GM19239 (cell line): ENCODE measurements around the gene MET.
A peak's percentile ranks its signal among the peaks of the same experiment; 100 is the strongest.

Source experiments
- DNase-seq: peaks from one replicate; pipeline ENCODE4 v3.0.0; 2011; ENCODE audit warnings: low spot score; ENCODE audit not compliant: insufficient read length
- FAIRE-seq: peaks from 2 replicates; lab custom pipeline; 2011; peaks lifted over from hg19 to GRCh38; lab: Jason Lieb, UNC

Gene MET

DNA sequence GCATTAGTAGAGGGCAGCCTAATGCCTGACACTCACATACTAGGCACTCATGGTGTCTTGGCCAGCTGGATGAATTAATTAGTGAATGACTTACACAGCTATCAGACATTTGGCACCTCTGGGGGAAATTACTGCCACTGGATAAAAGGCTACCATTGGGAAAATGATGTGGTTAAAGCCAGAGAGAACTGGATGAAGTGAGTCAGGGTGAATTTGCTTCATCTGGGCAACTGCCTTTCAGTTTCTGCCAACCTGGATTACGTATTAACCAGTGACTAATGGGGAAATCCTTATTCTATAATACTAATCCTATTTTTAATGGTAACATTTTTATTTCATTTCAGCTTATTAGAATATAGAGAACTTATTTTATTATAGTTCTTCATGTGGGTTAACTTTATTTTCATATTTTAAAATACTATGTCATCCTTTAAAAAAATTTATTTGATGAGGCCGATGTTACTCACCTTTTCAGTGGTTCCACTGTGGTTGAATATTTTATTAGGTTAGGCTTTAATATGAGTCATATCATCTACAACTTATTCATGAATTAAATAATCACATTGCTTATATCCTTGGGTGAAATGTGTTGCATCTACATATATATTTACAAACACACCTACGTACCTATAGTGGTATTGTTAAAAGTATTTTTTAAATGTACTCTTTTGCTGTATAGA lies 104.8 kb downstream of the MET start:
- FAIRE-seq: no peak

GRCh38 chr7:116777651-116778281 lies 105.8 kb downstream of the MET start:
- no peak for DNase-seq
- FAIRE-seq: no peak

More for the DNA sequence above, 104.8 kb downstream of the MET start:
- no peak for DNase-seq

- FAIRE-seq (no peak), DNase-seq (no peak)
Measured at GRCh38 chr7:116779216-116779615, 107.2 kb downstream of the MET start.

- FAIRE-seq (no peak), DNase-seq (no peak)
Measured at GRCh38 chr7:116779931-116780330, 107.9 kb downstream of the MET start.

DNA sequence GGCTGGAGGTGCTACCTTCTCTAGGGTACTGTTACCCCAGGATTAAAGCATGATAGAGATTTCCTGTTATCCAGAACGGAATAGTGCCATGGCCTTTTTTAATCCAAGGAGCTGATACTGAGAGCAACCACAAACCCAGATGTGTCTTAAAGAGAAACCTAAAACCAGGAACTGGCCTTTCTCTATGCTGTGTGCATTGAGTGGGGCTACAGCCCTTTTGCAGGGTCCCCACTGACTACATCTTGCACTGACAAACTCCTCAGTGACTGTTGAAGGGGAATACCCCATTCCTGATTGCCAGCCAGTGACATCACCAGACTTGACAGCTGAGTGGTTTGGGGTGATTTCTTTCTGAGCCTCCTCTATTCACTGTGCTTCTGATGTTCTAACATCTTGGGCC lies 108.5 kb downstream of the MET start:
- FAIRE-seq (no peak), DNase-seq (no peak)

DNA sequence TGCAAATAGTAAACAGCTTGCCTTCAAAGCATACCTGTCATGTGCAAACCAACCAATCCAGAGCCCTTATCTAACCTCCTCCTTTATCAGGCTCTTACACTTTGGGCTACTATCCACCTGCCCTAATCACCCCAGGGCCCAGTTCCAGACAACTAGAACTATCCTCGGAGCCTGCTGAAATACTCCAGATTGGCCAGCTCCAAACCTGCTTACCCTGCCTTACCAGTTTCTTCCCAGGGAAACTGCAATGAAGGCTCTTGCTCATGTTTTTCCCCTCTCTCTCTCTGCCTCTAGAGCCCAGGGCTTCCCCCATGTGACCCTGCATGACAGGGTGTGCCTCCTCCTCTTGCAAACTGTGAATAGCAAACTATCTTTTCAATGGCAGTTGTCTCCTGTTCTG lies 109.0 kb downstream of the MET start:
- no peak for FAIRE-seq
- no peak for DNase-seq

DNA sequence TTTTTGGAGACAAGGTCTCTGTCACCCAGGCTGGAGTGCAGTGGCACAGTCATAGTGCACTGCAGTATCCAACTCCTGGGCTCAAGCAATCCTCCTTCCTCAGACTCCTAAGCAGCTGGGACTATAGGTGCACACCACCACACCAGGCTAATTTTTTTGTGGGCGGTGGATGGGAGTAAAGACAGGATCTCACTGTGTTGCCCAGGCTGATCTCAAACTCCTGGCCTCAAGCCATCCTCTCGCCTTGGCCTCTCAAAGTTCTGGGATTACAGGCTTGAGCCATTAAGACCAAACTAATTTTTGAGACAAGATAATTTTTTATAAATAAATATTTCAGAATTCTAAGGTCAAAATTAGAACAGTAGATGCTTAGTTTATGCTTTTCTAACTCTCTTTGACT lies 109.6 kb downstream of the MET start:
- FAIRE-seq (no peak), DNase-seq (no peak)

DNA sequence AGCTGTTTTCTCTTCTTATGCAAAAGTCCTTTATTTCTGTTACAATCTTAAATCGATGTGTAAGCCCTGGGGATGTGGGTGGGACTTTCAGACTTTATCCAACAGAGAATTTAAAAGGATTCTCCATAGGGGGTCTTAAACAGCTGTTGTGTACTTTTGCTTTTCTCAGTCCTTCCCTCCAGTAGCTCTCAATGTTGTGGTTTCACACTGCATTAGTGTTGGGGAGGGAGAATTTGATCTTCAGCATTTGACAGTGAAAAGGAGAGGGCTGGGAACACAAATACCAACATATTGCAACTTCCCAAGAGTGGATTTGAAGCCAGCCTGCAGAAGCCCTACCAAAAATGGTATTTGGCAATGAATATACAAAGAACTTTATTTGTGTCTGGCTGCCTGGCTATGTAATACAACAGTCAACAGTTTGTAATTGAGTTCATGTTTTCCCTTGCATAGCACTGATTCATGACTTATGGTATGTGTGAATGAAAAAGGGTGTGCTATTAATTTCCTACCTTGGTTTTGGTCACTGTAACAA lies 110.2 kb downstream of the MET start:
- FAIRE-seq (no peak), DNase-seq (no peak)

DNA sequence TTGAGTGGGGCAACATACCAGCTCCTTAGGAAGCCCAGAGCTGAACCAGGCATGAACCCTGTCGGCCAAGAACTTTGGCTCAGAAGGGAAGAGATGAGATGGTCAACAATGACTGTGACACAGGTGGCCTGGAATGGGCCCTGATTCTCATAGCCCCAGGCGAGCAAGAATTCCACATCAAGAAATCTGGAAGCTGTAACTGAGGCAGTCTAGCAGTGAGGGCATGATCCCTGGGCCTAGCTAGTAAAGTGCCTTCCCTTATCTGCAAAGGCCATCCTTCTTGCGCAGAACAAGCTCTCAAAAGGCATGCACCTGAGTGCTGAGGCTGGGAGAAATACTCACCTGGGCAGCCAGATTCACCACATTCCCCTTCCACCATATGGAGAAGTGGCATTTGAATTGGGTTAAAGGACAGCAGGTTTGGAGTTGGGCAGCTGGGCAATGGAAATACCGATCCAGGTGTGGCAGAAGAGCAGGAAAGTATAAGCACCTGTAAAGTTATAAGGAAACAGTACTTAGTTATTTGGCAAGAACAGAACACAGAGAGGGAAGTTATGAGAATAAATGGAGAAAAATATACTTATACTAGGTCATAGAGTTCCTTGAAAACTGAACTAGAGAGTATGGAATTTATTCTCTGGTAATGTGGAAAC lies 111.8 kb downstream of the MET start:
- FAIRE-seq (no peak), DNase-seq (no peak)

- no peak for FAIRE-seq
- no peak for DNase-seq
Measured at GRCh38 chr7:116784647-116785046, 112.7 kb downstream of the MET start.

GRCh38 chr7:116785843-116786242 lies 113.8 kb downstream of the MET start:
- FAIRE-seq (no peak), DNase-seq (no peak)

GRCh38 chr7:116786791-116787443 lies 114.9 kb downstream of the MET start:
- FAIRE-seq (peak; percentile 88), DNase-seq (peak; percentile 66)

- no peak for DNase-seq
- FAIRE-seq: no peak
Measured at GRCh38 chr7:116787881-116788280, 115.9 kb downstream of the MET start.

DNA sequence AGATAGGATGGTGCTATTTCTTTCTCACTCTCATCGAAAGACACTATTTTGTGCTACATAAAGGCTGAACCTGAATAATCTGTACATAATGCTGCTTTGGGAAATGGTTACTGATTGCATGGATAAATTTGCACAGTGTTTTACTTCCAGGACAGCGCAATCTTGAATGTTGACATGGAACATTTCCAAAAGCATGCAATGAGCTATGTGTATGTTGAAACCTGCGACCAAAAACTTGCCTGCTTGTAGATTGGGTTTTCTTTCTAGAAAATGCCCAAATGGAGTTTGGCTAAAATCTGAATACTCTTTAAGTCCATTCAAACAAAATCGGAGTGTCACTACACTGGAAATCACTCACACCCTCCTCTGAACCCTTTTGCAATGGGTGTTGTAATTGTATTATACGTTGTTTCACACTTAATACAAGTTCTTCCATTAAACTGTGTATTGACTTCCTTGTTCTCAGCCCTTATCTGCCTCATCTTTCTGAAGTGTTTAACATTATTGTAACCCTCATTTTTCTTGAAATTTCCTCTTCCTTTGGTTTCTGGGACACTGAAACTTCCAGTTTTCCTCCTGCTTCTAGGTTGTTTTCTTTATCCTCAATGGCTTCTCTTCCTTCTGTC lies 116.7 kb downstream of the MET start:
- no peak for FAIRE-seq
- no peak for DNase-seq

DNA sequence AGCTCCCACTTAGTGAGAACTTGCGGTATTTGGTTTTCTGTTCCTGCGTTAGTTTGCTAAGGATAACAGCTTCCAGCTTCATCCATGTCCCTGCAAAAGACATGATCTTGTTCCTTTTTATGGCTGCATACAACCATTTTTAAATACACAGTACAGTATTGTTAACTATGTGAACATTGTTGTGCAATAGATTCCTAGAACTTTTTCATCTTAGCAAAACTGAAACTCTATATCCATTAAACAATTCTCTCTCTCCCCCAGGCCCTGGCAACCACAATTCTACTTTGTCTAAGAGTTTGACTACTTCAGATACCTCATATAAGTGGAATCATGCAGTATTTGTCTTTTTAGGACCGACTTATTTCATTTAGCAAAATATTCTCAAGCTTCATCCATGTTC lies 118.0 kb downstream of the MET start:
- DNase-seq: no peak
- FAIRE-seq: no peak

- FAIRE-seq: no peak
- DNase-seq: no peak
Measured at GRCh38 chr7:116792813-116793212, 120.8 kb downstream of the MET start.

GRCh38 chr7:116793795-116794340 lies 121.9 kb downstream of the MET start:
- FAIRE-seq (no peak), DNase-seq (no peak)

DNA sequence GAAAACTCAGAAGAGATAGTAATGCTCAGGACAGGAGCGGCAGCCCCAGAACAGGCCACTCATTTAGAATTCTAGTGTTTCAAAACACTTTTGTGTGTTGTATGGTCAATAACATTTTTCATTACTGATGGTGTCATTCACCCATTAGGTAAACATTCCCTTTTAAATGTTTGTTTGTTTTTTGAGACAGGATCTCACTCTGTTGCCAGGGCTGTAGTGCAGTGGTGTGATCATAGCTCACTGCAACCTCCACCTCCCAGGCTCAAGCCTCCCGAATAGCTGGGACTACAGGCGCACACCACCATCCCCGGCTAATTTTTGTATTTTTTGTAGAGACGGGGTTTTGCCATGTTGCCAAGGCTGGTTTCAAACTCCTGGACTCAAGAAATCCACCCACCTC lies 124.5 kb downstream of the MET start:
- no peak for FAIRE-seq
- no peak for DNase-seq

DNA sequence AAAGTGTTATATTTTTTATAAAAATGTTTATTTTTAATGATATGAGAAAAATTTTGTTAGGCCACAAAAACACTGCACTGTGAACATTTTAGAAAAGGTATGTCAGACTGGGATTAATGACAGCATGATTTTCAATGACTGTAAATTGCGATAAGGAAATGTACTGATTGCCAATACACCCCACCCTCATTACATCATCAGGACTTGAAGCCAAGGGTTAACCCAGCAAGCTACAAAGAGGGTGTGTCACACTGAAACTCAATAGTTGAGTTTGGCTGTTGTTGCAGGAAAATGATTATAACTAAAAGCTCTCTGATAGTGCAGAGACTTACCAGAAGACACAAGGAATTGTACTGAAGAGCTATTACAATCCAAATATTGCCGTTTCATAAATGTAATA lies 125.6 kb downstream of the MET start:
- DNase-seq (no peak), FAIRE-seq (no peak)

DNA sequence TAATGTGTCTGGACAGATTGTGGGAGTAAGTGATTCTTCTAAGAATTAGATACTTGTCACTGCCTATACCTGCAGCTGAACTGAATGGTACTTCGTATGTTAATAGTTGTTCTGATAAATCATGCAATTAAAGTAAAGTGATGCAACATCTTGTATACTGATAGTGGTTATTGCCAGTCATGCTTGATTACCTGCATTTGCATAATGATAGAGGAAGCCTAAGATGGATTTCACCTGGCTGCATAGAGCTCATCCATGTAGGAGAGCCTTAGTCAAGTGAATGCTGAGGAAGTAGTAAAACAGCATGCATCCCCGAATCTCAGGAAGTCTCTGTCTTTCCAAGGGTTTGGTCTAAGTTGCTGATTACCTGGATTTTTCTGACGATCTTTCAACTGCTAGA lies 126.2 kb downstream of the MET start:
- FAIRE-seq (no peak), DNase-seq (no peak)
